Activated CD4-positive, alpha-beta T cell treated with anti-CD3 and anti-CD28 coated beads, Interleukin-2, Interleukin-4, amounts not matched to agents 100 ng/mL and 50 ng/mL, durations not matched to agents 16 hours and 8 hours (primary cell): Measurements from ENCODE around the gene HECTD4.

Experiments
- DNase-seq: peaks from one replicate; pipeline ENCODE4 v3.0.0-alpha.2; 2020; ENCODE audit warnings: low spot score

Gene HECTD4

DNA sequence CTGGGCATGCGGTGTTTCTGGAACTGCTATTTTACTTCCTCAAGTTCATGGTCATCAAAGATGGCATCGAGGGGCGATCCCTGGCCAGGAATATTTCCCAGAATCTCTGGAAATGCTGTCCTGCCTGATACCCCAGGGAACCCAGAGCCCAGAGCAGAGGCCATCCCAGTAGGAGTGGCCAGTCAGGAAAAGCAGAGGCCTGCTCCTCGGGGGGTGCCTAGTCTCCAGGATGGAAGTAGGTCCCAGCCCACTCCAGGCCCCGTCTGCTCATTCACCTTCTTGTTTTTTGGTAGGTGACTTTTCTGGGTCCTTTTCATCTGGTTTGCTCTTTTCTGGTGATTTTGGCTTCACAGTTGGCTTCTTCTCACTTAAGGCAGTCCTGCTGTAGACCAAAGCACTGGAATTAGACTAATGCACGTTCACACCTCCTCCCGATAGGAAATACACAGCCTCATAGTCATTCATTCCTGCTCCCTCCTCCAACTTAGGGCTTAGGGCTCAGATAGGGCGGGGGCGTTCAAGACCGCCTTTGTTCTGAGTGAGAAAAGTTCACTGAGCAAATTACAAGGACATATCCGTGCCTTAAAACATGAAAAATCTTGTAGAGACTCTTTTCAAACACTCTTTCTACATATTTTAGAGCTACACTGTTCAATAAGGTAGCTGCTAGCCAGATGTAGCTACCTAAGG, 205.8 kb downstream of the HECTD4 start:
- no peak for DNase-seq

DNA sequence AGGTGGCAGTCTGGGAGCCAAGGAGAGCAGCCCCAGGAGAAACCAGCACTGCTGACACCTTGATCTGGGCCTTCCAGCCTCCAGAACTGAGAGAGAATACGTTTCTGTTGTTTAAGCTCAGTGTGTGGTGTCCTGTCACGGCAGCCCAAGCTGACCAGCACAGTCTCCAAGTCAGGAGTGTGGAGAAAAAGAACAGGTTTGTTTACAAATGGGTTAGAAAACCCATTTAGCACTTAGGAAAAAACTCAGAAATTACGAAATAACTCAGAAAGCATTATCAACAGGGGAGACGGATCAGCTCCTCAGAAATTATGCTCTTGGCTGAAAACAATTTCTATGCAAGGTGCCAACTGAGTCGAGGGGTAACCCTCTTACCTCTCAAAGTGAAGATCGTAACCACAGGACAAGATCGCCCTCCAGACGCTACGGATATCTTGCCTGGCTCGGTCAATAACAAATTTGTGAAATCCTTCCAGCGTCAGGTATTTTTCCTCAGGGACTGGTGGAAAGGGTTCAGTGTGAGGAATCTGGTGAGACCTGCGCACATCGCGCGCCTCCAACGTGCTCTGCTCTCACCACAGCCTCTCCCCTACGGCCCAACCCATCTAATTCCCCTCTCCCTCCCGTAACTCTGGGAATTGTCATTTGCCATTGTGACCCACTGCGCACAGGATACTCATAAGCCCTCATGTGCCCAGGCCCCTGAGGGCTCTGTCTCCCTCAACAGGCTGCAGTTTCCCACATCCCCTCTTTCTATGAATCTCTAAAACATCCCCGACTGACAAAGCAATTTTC, 206.7 kb downstream of the HECTD4 start:
- DNase-seq = no peak

DNA sequence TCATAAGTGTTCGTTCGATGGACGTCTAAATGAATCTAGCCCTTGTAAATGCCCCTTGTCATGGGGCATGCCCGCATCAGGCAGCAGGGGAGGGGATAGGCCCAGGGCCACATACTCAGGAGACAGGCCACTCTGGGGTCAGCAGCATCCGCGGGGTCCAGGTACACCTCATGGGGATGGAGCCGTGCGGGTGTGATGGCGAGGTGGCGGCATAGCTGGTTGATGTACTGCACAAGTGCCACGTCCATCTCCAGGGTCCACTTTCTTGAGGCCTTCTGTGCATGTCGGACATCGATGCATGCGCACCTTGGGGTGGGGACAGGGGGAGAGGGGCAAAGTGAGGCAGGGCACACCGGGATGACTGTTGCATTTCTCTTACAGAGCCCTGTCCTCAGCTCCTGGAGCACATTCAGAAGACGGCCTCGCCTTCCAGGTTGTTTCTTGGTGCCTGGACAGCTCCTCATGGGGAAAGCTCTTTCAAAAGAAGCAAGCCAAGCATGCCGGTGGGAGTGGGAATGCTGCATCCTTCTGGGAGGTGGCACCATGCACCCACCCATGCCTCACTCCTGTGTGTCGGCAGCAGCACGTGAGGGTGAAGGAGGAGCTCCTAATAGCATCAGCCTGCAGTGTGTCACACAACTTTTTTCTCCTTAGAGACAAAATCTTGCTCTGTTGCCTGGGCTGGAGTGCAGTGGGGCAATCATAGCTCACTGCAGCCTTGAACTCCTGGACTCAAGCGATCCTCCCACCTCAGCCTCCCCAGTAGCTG, 209.5 kb downstream of the HECTD4 start:
- no peak for DNase-seq

DNA sequence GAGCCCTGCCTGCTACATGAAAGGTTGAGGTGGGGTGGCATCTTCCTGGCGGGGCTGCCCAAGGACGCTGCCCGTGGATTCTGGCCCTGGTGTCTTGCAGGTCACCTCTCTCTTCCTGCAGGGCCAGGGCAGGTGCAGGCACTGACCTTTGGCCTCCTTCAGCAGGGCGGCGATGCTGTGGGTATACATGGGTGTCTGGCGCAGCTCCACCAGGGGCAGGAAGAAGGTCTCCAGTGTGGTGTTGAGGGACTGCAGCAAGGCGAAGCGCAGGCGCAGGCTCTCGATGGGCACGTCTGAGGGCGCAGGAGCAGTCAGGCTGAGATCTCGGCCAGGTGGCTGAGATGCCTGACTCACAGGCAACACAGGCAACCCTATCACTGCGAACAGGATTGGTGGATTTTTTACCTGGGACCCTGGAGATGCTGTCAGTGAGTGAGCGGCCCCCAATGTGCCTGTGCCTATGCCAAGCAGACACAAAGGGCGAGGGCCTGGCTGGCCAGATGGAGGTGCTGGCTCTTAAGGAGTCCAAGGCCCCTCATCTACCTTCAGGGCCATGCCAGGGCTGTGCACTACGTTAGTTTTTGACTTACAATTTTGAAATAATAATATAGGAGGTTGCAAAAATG, 211.1 kb downstream of the HECTD4 start:
- no peak for DNase-seq

DNA sequence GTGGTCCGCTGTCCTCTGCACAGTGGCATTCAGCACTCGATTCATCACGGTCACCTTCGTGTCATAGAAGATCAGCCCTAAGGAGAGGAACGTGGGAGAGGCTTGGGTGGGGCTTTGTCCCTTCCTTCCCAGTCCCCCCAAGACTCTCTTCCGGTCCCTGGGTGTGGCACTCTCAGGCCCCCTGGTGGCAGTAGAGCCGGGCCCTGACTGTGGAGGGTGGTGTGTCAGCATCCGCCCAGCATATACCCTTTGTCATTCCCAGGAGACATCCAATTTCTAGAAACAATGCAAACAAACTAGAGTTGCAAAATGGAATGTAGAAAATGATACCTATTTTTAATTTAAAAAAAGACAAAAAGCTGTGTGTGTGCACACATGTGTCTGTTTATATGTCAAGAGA, 211.9 kb downstream of the HECTD4 start:
- peak; percentile 7 for DNase-seq

DNA sequence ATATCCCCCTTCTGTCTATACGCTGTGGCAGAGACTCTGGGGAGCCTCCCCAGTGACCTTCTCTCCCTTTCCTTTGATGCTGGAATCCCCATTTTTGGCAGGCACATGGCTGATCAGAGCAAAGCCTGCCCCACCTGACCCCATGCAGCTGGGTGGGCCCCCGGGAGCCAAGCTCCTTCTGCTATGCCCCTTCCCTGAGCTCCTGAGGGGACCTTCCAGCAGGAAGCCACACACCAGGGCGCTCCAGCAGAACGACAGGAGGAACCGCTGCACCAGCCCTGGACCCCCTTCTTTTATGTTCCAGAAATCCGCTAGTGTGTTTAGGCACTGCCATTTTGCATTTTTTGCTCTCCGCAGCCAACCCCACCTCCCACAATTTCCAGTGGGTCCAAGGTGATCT, 212.3 kb downstream of the HECTD4 start:
- no peak for DNase-seq

DNA sequence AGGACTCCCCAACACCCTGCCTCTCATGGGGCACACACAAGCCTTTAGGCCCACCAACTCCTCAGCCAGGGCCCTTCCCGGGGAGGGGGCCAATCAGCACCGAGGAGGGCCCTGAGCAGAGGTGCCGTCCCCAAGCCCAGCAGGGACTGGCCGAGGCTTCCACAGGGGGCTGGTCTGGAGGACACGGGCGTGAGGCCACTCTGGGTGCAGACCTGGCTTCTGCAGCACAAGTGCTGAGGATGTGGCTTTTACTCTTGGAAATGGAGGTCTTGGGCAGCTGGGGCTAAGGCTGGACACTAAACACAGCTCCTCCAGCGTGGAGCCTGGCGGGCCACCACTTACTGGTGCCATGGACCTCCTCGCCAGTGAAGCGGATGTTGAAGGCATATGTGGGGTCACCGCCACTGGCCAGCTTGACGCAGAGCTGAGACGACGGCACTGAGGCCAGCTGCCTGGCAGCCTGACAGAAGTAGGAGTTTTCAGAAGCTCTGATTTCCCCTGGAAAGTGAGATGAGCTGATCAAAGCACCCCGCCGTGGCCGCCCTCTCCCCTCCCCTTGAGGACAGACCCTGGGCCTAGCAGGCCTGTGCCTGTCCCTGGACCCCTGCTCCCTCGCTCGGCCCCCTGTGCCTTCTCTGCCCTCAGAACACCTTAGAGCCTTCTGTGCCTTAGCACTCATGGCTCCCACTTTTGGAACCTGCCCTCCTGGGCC, 212.9 kb downstream of the HECTD4 start:
- no peak for DNase-seq

DNA sequence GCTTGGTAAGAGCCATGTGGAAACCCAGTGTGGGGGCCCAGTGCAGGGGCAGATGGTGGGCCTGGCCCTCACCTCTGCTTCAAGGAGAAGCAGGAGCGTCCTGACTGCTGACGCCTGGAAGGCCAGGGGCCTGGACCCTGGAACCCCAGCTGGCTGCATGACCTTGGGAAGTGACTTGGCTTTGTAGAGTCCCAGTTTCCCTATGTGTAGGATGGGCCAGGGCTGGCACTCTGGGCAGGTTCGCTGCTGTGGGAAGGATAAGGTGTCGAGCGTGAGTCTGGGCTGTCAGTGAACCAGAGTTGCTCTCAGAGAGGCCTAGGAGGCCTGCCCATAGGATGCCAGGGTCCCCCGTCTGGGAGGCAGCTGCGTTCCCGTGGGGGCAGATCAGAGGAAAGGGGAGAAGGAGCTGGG, 213.7 kb downstream of the HECTD4 start:
- DNase-seq = no peak

DNA sequence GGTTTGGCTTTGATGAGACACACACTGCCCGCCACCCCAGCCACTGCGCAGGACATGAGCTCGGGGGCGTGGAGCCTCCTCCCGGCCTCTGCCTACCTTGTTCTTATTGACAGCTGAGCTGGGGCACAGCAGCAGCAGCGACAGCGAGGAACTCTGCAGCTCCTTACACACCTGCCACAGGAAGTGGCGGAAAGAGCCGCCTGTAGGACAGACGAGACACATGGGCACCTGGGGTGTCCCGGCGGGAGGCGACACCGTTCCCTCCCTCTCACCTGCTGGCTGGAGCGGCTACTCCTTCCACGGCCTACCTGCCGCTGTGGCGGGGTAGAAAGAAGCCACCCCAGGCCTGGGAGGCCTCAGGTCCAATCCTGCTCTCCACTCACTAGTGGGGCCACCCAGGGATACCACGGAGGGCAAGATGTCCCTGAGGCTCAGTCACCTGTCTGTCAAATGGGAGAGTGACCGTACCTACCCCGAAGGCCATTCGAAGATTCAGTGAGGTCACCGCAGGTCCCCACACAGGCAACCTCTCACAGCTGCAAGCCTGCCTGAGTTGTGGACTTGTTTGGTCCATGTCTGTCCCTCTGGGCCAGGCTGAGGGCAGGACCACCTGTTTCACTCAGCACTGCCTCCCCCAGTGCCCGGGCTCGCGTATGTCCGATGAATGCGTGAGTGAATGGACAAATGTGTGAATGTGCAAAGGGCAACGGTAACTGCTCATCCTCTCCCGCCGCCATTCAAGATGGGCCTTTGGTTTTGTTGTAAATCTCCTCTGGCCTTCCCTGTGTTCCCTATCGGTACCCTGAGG, 214.3 kb downstream of the HECTD4 start:
- no peak for DNase-seq

DNA sequence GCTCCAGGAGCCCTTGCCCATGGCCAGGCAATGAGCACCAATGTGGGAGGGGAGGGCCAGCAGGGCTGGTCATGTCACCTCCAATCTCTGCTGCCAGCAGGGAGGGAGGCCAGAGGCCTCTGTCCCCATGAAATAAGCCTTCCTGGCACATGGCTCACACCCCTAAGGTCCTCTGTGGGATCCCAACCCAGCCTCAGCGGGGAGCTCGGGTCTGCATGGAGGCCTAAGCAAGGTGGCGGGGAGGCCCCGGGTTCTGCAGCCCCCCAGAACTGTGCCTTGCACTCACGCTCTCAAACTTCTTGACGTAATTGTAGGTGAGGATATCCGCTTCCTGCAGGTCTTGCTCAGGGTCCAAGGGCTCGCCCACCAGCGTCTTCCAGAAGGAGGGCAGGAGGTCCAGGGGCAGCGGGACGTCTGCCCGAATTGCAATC, 215.2 kb downstream of the HECTD4 start:
- no peak for DNase-seq

DNA sequence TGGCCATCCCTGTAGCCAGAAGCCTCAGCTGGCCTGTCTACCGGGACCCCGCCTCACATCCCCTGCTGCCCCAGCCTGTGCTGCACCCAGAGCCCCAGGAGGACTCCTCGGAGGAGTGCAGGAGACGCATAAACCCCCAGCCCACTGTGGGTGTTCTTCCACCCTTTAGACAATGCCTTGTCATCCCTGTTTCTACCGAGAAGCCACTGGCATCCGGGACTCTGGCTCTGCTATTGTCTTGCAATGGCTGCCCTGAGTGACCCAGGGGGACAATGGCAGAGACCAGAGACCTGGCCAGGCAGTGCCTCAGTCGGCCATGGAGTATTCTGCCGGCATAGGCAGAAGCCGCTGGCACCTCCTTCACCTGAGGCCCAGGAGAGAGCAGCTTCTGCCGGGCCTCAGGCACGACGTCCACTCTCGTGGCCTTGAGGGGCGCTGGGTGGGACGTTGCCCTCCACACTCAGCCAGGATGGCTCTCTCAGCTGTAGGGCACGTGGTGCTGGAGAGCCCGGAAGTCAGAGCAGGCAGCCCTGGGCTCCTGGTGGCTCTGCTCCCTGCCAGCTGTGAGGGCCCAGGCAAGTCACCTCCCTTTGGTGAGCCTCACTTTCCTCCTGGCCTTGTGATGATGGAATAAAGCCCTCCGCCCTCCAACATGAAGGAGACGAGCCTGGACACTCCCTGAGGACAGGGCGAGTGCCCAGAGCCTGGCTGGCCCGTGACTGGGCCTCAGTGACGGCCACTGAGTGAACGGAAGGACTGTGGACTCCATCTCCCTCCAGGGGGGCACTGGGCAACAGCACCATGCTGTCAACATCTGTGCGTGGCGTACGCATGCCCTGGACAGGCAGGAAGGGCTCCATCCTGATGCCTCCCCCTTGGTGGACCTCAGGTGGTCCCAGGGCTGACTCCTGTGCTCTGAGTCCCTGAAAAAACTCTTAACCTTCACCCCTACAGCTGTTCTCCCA, 215.9 kb downstream of the HECTD4 start:
- DNase-seq = no peak

DNA sequence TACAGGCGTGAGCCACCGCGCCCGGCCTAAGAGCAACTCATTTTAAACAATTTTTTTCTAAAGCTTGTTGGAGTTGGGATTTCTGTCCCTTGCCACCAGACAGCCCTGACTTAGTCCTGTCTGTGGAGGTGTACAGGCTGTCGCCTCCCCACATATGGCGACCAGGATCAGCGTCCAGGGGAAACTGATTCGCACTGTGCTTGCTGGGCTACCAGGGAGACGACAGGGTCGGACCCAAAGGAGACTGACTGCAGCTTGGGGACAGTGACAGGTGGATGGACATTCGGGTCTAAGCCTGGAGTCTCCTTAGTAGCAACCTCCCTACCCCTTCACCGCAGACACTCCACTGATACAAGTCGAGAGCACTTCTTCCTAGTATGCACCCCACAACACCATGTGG, 216.6 kb downstream of the HECTD4 start:
- DNase-seq = no peak

DNA sequence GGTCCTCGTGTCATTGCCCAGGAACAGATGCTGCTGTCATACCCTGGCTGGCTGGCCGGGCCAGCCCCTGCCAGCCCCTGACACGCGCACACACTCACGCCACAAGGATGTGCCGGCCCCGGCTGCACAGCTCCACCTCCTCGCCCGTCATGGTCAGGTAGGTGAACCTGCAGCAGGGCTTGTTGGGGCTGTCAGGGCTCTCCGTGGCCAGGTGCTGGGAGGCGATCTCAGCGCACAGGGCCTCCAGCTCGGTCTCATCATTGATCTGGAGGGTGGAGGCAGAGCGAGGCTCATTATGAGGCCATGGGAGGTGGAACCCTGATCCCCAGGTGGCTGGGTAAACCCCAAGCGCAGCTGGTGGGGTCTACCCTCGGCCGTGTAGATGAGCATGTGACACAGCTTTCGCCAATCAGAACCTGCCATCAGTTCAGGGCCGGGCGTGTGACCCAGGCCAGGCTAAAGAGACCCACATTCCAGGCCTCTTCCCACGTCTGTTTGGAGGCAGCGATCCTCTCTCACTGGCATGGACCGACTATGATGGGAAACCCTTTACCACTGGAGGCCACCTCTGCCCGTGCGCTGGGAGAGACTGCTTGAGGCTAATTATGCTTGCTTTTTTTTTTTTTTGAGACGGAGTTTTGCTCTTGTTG, 218.1 kb downstream of the HECTD4 start:
- DNase-seq = no peak

DNA sequence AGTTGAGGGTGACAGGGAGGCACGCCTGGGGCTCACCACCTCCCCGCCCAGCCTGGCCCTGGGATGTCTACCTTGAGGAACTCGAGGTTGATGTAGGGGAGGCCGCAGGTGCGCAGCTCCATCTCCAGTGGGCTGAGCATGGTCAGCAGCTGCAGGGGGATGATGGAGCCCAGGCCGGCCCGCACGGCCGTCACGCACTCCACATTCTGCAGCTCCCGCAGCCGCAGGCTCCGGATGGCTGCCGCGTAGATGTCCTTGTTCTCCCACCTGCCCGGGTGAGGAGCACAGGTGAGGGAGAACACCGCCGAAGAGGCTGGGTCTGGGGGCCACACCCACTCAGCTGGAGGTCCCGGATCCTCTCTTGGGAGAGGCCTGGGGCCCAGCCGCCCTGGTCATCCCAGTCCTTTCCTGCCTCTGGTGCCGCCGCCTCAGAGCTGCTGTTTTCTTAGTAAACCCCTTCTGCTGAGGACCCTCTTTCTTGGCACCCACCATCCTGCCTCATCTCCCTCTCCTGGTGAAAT, 218.7 kb downstream of the HECTD4 start:
- no peak for DNase-seq

DNA sequence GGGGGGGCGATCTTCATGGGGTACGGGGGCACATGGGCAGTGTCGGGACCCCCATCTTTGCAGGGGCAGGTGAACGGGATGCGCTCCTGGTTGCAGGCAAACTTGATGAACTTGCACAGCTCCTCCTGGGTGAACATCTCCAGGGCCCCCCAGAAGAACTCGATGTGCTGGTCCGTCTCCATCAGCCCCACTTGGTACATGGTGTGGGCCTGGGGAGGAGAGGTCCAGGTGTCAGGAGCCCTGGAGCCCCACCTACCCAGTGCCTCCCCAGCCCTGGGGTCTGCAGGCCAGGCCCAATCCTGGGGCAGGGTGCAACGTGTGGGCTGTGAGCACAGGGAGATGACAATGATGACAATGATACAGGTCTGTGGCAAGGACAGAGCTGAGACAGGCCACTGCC, 219.2 kb downstream of the HECTD4 start:
- DNase-seq = no peak

DNA sequence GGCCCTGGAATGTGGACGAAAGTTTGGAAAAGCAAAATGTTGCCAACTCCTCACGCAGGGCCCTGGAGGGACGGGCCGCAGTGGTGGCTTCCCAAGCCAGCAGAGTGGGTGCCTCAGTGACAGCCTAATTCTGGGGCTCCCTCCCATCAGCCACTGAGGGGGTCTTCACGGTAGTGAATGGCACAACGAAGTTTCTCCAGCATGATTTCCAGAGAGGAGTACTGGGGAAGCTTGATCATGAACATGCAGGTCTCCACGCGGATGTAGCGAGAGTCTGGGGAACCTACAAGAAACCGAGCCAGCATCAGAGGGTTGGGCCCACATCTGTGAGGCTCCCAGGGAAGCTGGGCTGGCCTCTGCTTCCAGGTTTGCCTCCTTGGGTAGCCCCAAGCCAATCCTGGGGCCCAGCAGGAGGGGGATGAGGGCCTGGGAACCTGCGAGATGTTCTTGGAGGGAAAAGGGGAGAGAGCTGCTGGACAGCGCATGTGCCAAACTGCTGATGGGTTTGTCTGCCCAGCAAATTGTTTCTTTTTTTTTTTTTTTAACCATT, 219.9 kb downstream of the HECTD4 start:
- no peak for DNase-seq

DNA sequence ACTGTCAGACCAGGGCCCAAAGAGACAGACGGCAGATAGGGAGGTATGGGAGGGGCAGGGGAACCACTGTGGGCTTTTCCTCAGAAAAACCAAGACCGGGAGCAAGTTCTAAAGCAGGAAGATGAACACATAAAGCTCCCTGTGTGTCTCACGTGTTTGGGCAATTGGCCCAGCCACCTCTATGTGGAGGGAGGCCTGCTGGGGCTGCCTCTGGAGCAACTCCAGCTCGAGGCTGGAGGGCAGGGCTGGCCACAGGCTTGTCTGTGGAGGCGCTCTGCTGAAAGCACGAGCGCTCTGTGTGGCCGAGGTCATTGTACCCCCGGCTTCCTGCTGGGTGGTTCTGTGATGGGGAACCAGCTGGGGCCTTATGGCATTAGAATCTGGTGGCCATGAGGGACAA, 220.5 kb downstream of the HECTD4 start:
- DNase-seq = no peak

DNA sequence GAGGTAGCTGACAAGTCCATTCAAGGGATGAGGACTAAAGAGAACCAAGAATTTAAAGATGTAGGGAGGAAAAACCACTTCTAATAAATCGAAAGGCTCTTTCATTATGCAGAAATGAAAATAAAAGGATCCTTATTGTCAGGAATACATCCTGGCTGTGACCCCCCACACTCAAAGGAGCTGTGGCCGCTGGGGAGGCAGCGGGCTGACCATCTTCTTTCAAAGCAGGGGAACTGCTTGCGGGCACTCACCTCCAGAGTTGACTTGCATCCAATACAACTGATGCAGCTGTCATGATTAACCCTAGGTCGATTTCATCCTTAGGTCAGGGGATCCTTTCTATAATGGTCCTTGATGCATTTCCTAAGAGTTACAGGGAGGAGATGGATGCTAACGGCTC, 221.6 kb downstream of the HECTD4 start:
- DNase-seq = no peak

DNA sequence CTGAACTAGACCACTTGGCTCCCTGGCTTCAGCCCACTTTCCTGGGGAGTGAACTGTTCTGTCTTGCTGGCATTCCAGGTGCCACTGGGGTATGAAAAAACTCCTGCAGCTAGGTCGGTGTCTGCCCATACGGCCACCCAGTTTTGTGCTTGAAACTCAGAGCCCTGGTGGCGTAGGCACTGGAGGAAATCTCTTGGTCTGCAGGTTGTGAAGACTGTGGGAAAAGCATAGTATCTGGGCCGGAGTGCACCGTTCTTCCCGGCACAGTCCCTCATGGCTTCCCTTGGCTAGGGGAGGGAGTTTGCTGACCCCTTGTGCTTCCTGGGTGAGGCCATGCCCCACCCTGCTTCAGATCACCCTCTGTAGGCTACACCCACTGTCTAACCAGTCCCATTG, 223.1 kb downstream of the HECTD4 start:
- DNase-seq = no peak
